ENCODE measurements around the gene PKHD1. TPM values are rescaled to one million over a fixed set of nuclear protein-coding genes. Genes with fewer than 3 reads are reported as not detected.

Gene PKHD1
- total RNA-seq, 1 donor from 2014 or later = not detected

GRCh38 chr6:51616243-51616642 lies 471.2 kb downstream of the PKHD1 start:
- Histone ChIP-seq H3K27me3 (no peaks in the 10 kb centered on the region), H3K9me3 (no peaks in the 10 kb centered on the region), H3K4me1 (no peaks in the 10 kb centered on the region), H3K36me3 (no peaks in the 10 kb centered on the region), H3K4me3 (no peak overlapping the region), H3K27ac (no peak overlapping the region)
- TF ChIP-seq, protein P1, sequence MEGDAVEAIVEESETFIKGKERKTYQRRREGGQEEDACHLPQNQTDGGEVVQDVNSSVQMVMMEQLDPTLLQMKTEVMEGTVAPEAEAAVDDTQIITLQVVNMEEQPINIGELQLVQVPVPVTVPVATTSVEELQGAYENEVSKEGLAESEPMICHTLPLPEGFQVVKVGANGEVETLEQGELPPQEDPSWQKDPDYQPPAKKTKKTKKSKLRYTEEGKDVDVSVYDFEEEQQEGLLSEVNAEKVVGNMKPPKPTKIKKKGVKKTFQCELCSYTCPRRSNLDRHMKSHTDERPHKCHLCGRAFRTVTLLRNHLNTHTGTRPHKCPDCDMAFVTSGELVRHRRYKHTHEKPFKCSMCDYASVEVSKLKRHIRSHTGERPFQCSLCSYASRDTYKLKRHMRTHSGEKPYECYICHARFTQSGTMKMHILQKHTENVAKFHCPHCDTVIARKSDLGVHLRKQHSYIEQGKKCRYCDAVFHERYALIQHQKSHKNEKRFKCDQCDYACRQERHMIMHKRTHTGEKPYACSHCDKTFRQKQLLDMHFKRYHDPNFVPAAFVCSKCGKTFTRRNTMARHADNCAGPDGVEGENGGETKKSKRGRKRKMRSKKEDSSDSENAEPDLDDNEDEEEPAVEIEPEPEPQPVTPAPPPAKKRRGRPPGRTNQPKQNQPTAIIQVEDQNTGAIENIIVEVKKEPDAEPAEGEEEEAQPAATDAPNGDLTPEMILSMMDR (IDR thresholded peaks at IDR 0.05) = no peak
- DNase-seq (ENCODE audit: low spot score in 2 of 2) = no peak
- intact Hi-C loops (cut with DNase I) = no loop called here

DNA sequence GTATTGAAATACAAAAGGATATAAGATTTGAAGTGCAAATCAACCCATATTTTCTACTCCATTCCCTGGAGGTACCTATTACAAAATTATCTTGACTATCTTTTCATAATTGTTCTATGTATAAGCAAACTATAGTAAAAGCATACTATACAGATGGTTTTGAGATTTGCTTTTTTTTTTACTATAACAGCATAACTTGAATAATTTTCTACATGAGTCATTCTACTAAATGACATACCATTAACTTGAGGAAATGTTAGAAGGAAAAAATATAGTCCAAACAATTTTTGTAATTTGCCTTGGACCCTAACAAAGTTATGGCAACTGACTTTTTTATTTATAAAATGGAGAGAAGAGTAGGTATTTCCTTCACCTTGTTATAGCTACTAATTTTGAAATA lies 472.7 kb downstream of the PKHD1 start:
- no peak for DNase-seq (ENCODE audit: low spot score in 2 of 2)
- intact Hi-C loops (cut with DNase I) = no loop called here
- no peaks in the 10 kb centered on the region for H3K9me3 ChIP-seq
- no peaks in the 10 kb centered on the region for H3K4me1 ChIP-seq
- no peak overlapping the region for H3K27ac ChIP-seq
- no peaks in the 10 kb centered on the region for H3K27me3 ChIP-seq
- TF ChIP-seq, protein P1 (IDR thresholded peaks at IDR 0.05) = no peak
- H3K36me3 ChIP-seq = no peaks in the 10 kb centered on the region
- H3K4me3 ChIP-seq = no peak overlapping the region

GRCh38 chr6:51613558-51613957 lies 473.9 kb downstream of the PKHD1 start:
- TF ChIP-seq, protein P1 (IDR thresholded peaks at IDR 0.05) = no peak
- H3K4me3 ChIP-seq = no peak overlapping the region
- intact Hi-C loops (cut with DNase I) = no loop called here
- no peak overlapping the region for H3K27ac ChIP-seq
- no peaks in the 10 kb centered on the region for H3K27me3 ChIP-seq
- DNase-seq (ENCODE audit: low spot score in 2 of 2) = no peak
- H3K4me1 ChIP-seq = no peaks in the 10 kb centered on the region
- H3K9me3 ChIP-seq = no peaks in the 10 kb centered on the region
- H3K36me3 ChIP-seq = no peaks in the 10 kb centered on the region

- Histone ChIP-seq H3K27ac (no peak overlapping the region), H3K4me1 (no peaks in the 10 kb centered on the region), H3K4me3 (no peak overlapping the region), H3K36me3 (no peaks in the 10 kb centered on the region), H3K27me3 (no peaks in the 10 kb centered on the region), H3K9me3 (no peaks in the 10 kb centered on the region)
- TF ChIP-seq, protein P1 (IDR thresholded peaks at IDR 0.05) = no peak
- DNase-seq (ENCODE audit: low spot score in 2 of 2) = no peak
- intact Hi-C loops (cut with DNase I) = no loop called here
Observed at GRCh38 chr6:51608932-51609331, 478.5 kb downstream of the PKHD1 start.

DNA sequence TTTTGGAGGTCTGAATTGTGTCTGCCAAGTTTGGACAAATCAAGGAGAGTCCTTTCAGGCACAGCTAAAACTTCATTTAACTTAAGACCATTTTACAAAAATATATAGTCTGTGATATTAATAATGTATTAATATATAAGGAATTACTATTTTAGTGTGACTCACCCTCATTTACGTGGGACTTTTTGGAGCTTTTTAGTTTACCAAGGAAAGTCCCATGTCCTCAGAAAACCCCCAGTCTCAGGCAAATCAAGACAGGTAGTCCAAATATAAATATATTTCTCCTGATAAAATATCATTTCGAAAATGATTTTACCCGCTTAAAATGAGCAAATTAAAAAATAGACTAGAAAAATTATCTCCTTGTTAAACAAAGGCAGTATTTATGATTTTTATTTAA lies 479.0 kb downstream of the PKHD1 start:
- Histone ChIP-seq H3K27ac (no peak overlapping the region), H3K9me3 (no peaks in the 10 kb centered on the region), H3K4me3 (no peak overlapping the region), H3K36me3 (no peaks in the 10 kb centered on the region), H3K4me1 (no peaks in the 10 kb centered on the region), H3K27me3 (no peaks in the 10 kb centered on the region)
- no peak for DNase-seq (ENCODE audit: low spot score in 2 of 2)
- intact Hi-C loops (cut with DNase I) = no loop called here
- TF ChIP-seq, protein P1 (IDR thresholded peaks at IDR 0.05) = no peak

- Histone ChIP-seq H3K4me3 (no peak overlapping the region), H3K36me3 (no peaks in the 10 kb centered on the region), H3K4me1 (no peaks in the 10 kb centered on the region), H3K27ac (no peak overlapping the region), H3K27me3 (no peaks in the 10 kb centered on the region), H3K9me3 (no peaks in the 10 kb centered on the region)
- DNase-seq (ENCODE audit: low spot score in 2 of 2) = no peak
- intact Hi-C loops (cut with DNase I) = no loop called here
- TF ChIP-seq, protein P1 (IDR thresholded peaks at IDR 0.05) = no peak
Observed at GRCh38 chr6:51600514-51600913, 486.9 kb downstream of the PKHD1 start.
